ENCODE data around the gene ZNF84.

The ZNF84 gene
- total RNA-seq = 36.4 to 80.4 (median 50.0) reads per million in 3 experiments

DNA sequence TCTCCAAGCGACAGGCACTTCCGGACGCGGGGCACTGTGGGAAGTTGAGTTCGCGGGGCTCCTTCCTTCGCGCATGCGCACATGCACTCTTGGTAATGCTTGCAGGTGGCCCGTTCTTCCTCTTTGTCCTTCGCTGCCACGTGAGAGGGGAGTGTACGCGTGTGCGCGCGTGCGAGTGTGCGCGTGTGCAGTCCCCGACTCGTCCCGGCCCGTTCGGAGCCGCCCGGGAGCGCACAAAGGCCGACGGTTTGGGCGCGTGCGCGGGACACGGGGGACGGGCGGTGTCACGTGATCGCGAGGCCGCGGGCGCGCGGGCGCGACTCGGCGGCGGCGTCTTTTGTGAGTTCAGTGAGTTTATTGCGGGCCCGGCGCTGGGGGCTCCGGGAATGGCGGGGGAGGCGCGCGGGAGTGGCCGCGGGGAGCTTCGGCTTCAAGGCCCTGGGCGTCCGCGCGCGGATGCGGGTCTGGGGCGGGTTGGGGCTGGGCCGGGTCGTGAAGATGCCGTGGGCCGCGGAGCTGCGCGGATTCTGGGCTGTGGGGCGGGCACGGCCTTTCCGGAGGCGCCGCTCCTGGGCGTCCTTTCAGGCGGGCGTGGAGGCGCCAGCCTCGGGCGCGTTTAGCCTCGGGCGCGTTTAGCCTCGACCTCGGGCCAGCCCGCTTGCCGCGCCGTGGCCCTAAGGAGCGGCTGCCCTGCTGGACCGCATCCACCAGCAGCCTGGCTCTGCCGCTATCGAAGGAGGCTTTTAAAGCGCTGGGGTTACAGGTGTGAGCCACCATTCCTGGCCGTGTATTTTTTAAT lies at the start of gene ZNF84:
Gene ZNF84, plus strand, starts transcription at position 303 of the 799 bp plus-strand sequence. CDS start 3,959 bp downstream, outside the sequence.
- DNase-seq = peak; percentile 98

DNA sequence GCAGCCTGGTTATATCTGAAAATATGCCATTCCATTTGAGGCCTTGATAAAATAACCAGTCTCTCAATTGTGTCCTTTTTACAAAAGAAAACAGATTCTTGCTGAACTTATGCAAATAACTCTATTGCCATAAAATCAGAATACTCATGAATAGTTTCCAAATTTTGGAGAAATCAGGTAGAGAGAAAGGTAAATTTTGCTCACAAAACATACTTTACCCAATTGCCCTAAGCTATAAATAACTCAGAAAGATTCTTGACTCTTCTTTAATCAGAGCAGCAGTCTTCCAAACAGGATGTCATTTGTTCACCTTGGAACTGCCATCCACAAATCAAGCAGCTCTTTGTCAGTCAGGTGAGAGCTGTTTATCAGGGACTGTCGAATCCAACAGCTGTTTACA lies 38.6 kb upstream of the ZNF84 start:
- DNase-seq = no peak

DNA sequence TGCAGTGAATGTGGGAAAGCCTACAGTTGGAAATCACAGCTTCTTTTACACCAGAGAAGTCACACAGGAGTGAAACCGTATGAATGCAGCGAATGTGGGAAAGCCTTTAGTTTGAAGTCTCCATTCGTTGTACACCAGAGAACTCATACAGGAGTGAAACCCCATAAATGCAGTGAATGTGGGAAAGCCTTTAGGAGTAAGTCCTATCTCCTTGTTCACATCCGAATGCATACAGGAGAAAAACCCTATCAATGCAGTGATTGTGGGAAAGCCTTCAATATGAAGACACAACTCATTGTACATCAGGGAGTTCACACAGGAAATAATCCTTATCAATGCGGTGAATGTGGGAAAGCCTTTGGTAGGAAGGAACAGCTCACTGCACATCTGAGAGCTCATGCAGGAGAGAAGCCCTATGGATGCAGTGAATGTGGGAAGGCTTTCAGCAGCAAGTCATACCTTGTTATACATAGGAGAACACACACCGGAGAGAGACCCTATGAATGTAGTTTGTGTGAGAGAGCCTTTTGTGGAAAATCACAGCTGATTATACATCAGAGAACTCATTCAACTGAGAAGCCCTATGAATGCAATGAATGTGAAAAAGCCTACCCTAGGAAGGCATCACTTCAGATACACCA lies 26.5 kb upstream of the ZNF84 start:
- DNase-seq = no peak

DNA sequence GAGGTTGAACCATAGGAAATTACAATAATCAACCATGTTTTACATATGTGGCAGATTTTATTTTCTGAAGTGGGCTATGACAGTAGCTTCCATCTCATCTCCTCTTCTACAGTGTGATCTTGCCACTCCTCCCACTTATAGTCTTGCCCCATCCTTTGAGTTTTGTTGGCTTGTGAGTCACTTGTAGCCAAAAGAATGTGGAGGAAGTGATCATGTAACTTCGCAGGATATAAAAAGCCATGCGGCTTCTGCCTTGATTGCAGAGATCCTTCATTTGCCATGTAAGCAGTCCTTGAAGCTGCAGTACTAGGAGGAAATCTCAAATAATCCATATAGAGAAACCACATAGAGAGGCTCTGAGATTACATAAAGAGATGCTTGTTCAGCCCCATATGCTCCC lies 13.7 kb upstream of the ZNF84 start:
- no peak for DNase-seq

DNA sequence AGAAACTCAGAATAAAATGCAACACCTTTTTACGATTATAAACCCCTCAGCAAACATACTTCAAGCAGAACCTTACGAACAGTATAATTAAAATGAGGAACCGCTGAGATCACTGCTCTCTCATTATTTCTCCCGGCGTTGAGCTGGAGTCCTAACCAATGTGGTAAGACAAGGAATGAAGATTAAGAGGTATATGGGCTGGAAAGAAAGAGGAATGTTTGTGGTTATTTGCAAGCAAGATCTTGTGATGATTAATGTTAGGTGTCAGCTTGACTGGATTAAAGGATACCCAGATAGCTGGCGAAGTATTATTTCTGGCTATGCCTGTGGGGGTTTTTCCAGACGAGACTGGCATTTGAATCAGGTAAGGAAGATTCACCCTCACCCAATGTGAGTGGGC lies 10.3 kb upstream of the ZNF84 start:
- no peak for DNase-seq

DNA sequence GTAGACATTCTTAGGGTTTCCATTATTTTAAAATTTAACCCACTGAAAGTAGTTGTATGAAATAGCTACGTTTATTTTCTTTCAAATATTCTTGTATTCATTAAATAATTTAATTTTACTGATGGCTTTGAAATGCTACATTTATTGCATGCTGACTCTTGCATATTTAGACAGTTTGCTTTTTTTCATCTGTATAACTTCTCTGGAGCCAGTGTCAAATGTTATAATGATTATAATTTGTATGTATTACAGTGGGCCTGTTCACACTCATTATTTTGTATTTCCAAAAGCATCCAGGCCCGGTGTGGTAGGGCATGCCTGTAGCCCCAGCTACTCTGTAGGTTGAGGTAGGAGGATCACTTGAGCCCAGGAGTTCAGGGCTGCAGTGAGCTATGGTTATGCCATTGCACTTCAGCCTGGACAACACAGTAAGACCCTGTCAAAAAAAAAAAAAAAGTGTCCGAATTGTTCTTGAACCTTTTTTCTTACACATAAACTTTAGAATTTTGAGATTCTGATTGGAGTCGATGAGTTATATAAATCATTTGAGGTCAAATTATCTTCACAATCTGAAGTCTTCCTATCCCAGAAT lies 905 bp downstream of the ZNF84 start:
- DNase-seq = no peak

DNA sequence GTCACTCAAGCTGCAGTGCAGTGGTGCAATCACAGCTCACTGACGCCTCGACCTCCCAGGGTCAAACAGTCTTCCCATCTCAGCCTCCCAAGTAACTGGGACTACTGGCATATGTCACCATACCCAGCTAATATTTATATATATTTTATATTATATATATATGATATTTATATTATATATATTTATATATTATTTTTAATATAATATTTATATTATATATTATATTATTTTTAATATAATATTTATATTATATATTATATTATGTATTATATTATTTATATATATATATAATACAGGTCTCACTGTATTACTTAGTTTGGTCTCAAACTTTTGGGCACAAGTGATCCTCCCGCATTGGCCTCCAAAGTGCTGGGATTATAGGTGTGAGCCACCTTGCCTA lies 9.4 kb downstream of the ZNF84 start:
- DNase-seq = no peak

DNA sequence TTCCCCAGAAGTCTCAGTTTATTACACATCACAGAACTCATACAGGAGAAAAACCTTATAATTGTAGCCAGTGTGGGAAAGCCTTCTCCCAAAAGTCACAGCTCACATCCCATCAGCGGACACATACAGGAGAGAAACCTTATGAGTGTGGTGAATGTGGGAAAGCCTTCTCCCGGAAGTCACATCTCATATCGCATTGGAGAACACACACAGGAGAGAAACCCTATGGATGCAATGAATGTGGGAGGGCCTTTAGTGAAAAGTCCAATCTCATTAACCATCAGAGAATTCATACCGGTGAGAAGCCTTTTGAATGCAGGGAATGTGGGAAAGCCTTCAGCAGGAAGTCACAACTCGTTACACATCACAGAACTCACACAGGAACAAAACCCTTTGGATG lies 20.1 kb downstream of the ZNF84 start:
- DNase-seq = no peak

DNA sequence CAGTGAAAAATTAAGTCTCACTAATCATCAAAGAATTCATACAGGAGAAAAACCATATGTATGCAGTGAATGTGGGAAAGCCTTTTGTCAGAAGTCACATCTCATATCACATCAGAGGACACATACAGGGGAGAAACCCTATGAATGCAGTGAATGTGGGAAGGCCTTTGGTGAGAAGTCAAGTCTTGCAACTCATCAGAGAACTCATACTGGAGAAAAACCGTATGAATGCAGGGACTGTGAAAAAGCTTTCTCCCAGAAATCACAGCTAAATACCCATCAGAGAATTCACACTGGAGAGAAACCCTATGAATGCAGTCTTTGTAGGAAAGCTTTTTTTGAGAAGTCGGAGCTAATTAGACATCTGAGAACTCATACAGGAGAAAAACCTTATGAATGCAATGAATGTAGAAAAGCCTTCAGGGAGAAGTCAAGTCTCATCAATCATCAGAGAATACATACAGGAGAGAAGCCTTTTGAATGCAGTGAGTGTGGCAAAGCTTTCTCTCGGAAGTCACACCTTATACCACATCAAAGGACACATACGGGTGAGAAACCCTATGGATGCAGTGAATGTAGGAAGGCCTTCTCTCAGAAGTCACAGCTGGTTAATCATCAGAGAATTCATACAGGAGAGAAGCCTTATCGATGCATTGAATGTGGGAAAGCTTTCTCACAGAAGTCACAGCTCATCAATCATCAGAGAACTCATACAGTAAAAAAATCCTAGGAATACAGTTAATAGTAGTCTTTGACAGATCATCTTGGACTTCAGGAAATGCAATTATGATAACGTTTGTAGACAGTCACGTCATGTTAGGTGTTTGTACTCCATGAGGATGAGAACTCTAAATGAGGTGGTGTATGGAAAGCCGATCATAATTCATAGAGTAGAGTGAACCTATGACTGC lies 21.1 kb downstream of the ZNF84 start:
- no peak for DNase-seq

DNA sequence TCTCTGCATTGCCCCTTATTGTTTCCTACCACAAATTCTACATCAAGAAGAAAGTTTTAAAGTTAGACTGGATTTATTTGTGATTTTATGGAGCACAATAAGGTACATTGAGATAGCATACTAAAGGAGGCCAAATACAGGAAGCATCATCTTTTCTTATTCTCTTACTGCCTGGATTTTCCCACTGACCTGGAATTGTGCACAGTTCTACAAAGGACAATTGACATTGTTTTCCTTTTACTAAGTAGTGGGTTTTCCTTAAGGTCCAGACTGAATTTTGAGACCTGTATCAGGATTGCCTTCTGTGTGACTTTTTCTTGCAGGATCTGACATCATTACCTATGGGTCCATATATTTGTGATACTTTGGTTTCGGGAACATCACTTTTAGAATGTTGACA lies 24.6 kb downstream of the ZNF84 start:
- no peak for DNase-seq

DNA sequence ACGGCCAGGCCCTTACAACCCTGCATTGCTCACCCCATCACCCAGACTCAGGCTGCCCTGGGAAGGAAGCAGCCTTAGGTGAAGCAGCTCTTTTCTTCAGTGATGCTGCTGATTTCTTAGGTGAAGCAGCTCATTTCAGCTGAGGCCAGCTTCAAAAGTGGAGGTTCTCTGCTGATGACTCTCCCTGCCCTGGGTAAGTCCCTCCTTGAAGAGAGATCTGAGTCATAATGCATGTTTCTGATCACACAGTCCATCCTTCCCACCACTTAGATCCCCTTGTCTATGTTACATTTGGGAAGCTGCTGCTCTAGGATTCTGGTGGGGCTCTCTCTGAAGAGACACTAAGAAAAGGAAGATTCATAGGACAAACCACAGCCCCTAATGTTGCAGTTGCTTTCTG lies 26.2 kb downstream of the ZNF84 start:
- no peak for DNase-seq

DNA sequence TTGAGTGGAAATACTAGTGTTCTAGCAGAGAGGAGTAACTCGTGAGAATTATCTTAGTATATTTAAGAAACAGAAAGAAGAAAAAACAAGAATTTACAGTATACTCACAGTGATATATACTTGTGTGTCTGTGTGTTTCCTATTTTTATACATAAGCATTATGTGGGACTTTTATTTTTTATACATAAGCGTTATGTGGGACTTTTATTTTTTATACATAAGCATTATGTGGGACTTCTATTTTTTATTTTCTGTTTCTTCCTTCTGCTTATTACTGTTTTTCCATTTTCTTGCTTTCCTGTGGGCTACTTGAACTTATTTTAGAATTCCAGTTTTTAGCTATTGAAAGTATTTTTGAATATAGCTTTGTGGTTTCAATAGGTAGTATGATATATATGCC lies 36.5 kb downstream of the ZNF84 start:
- no peak for DNase-seq

DNA sequence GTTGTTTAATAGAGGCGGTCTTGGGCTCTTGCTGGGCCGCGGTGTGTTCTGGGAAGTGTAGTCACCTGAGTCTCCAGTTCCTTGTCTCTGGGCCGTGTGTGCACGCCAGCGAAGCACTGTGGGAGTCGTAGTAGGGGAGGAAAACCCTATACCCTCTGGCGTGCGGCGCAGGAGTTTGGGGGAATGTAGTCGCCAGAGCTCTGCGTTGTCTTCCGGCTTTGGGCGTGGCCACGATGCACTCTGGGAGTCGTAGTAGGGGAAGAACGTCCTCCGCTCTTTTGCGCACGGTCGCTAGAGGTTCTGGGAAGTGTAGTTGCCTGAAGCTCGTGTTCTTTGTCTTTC lies 42.7 kb downstream of the ZNF84 start:
- peak; percentile 98 for DNase-seq

DNA sequence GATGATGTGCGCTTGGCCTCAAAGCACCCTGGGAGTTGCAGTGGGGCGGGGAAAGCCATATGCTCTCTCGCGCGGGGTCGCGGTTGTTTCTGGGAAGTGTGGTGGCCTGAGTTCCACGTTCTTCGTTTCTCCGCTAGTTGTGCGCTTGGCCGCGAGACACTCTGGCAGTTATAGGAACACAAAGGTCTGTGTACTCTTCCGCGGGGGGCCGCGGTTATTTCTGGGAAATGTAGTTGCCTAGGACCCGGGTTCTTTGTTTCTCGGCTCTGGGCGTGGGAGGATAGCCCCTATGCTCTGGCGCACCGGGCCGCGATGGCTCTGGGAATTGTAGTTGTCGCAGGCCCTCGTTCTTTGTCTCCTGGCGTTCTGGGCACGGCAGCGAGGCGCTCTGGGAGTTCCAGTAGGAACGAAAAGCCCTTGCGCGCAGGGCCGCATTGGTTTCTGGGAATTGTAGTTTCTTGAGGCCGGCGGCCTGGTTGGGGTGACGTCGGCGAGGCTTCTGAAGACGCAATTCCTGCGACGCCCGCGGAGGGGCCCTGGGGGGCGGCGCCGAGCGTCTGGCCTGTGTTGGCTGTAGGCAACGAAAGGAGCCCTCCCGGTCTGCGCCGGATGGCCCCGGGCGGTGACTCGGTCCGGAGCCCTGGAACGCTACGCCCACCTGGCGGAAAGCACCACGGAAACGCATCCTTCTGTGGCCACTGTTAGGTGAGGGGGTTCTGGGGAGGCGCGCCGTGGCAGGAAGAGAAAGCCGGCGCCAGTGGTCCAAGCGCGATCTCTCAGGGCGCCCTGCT lies 43.3 kb downstream of the ZNF84 start, which contains the start of gene ZNF140:
Gene ZNF140, plus strand, starts transcription at position 556 of the 791 bp plus-strand sequence. CDS start 398 bp downstream, outside the sequence.
- peak; percentile 96 for DNase-seq

DNA sequence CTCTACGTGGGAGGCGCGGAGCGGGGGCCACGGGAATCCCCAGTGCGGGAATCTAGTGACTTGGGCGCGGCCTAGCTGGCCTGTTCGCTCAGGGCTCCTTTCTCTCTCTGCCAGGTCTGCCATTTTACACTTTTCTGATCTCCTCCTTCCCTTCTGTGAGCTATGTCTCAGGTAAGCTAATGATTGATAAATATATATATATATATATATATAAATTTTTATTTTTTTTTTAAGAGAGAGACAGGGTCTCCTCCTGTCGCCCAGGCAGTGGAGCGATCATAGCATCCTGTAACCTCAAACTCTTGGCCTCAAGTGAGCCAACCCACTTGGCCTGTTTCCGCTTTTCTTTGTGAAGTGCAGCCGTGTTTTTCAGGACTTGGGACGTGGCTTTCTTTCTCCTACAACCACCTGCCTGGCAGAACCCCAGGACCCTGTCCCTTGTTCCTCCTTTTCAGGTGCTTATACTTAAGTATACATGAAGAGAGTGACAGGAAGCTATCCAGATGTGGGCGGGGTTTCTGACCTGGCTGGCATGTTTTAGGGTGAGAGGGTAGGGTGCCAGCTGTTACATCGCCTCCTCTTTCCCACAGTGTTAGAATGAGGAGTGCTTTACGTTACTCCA lies 44.0 kb downstream of the ZNF84 start:
- no peak for DNase-seq

DNA sequence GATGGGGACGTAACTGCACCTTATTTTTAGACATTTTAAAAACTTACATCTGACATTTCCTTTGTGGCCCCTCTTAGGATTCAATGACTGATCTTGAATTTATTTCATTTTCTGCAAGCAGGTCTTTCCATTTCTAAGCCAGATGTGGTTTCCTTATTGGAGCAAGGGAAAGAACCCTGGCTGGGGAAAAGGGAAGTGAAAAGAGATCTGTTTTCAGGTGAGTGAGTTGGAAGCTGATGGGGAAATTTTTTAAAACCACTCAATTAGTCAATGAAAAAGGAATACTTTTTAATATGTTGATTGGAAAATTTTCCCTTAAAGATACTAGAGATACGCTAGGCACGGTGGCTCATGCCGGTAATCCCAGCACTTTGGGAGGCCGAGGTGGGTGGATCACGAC lies 46.0 kb downstream of the ZNF84 start:
- DNase-seq = no peak

DNA sequence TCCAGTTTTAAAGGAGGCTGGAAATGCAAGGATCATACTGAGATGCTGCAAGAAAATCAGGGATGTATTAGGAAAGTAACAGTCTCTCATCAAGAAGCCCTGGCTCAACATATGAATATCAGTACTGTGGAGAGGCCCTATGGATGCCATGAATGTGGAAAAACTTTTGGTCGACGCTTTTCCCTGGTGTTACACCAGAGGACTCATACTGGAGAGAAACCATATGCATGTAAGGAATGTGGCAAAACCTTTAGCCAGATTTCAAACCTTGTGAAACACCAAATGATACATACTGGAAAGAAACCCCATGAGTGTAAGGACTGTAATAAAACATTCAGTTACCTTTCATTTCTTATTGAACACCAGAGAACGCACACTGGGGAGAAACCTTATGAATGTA lies 68.3 kb downstream of the ZNF84 start:
- DNase-seq = no peak

DNA sequence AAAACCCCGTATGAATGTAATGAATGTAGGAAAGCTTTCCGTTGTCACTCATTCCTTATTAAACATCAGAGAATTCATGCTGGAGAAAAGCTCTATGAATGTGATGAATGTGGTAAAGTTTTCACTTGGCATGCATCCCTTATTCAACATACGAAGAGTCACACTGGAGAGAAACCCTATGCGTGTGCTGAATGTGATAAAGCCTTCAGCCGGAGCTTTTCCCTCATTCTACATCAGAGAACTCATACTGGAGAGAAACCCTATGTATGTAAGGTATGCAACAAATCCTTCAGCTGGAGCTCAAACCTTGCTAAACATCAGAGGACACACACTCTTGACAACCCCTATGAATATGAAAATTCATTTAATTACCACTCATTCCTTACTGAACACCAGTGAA lies 68.9 kb downstream of the ZNF84 start:
- no peak for DNase-seq

DNA sequence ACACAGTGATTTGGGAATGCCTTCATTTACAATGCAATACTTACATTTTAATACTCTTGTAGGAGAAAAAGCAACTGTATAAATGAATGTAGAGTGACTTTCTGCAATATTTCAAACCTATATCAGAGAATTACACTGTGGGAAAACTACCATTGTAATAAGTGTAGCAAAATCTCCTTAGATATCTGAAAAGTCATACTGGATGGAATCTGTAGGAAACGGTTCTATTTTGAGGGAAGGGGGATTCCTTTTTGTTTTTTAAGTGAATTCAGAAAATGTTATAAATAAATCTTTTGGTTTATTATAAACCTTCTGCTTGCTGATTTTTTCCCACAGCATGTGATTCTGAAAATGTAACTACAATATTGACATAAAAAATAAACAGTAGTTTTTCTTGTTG lies 69.8 kb downstream of the ZNF84 start:
- DNase-seq = no peak

DNA sequence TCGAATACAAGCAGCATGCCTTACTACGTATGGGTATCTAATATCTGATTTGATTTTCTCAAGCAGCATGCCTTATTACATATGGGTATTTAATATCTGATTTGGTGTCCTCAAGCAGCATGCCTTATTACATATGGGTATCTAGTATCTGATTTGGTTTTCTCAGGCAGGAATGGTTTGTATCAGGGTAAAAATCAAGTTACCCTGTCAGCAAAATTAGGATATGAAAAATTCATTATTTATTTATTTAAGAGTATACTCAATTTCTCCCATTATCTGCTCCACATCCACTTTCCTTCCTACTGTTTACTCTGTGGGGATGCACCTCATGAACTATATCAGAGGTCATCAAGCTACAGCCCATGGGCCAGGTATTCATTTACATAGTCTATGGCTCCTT lies 70.8 kb downstream of the ZNF84 start:
- DNase-seq = no peak

All from central memory CD4-positive, alpha-beta T cell (primary cell).